ENCODE measurements around the gene CUTC.

The CUTC gene

GRCh38 chr10:99784016-99784726 is 52.1 kb downstream of the CUTC start:
- no peak for DNase-seq (ENCODE audit: low read depth)

- no peak for DNase-seq (ENCODE audit: low read depth)
These were observed 52.9 kb downstream of the CUTC start for GRCh38 chr10:99784727-99785441.

DNA sequence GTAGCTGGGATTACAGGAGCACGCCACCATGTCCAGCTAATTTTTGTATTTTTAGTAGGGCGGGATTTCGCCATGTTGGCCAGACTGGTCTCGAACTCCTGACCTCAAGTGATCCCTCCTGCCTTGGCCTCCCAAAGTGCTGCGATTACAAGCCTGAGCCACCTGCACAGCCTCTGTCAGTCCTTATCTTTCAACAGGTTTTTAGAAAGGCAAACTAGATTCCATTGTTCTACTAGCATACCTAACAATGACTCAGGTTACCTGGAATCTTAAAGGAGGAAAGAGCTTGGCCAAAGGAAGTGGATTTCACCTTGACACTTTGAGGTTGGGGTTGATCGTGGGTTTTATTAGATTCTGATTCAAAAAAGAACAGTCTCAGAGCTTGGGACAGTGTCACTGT is 53.6 kb downstream of the CUTC start:
- no peak for DNase-seq (ENCODE audit: low read depth)

DNA sequence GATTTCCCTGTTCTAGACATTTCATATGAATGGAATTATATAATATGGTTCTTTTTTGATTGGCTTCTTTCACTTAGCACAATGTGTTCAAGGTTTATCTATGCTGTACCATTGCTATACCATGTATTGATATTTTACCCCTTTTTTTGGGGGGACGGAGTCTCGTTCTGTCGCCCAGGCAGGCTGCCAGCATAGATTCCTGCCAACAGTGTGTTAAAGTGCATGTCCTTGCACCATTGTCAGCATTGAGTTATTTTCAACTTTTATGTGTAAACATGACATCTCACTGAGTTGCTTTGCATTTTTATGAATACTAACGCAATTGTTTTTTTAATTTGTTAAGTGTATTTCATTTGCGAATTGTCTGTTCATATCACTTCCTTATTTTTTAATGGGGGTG is 55.3 kb downstream of the CUTC start:
- no peak for DNase-seq (ENCODE audit: low read depth)

GRCh38 chr10:99787782-99788445 is 55.9 kb downstream of the CUTC start:
- no peak for DNase-seq (ENCODE audit: low read depth)

- no peak for DNase-seq (ENCODE audit: low read depth)
These were observed 56.7 kb downstream of the CUTC start for GRCh38 chr10:99788598-99789256.

- no peak for DNase-seq (ENCODE audit: low read depth)
These were observed 59.8 kb downstream of the CUTC start for GRCh38 chr10:99791831-99792230.

DNA sequence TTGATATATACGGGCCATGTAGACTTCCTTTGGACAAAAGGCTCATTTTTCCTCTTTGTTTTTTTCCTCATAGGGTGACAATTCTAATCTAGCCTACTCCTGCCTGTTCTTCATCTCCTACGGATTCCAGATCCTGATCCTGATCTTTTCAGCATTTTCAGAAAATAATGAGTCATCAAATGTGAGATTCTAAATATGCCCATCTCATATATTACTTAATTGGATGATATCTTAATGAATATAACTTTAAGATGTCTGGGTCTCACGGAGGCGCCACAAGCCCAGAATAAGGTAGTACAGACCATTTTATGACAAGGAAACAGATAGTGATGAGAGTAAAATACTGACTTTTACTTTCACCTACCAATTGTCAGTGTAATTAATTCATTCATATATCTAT is 61.8 kb downstream of the CUTC start:
- DNase-seq (ENCODE audit: low read depth), result no peak

- DNase-seq (ENCODE audit: low read depth), result no peak
These were observed 64.9 kb downstream of the CUTC start for GRCh38 chr10:99796928-99797327.

- no peak for DNase-seq (ENCODE audit: low read depth)
These were observed 66.0 kb downstream of the CUTC start for GRCh38 chr10:99798031-99798430.

- DNase-seq (ENCODE audit: low read depth), result no peak
These were observed 66.9 kb downstream of the CUTC start for GRCh38 chr10:99798920-99799319.

DNA sequence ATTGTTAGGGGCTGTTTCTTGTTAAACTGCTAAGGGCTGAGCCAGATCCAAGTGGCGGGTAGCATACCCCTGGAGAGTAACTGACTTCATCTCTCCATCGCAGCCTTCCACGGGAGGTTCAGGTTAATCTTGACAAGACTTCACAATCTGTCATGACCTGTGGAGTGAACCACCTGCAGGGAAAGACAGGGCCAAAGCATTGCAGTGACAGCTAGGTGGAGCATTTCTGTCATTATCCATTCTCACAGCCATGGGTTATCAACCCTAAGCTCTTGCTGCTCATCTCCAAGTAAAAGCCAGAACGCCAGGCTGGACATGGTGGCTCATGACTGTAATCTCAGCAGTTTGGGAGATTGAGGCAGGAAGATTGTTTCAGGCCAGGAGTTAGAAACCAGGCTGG is 67.6 kb downstream of the CUTC start:
- DNase-seq (ENCODE audit: low read depth), result no peak

GRCh38 chr10:99804471-99804870 is 72.4 kb downstream of the CUTC start:
- no peak for DNase-seq (ENCODE audit: low read depth)

GRCh38 chr10:99805190-99805589 is 73.2 kb downstream of the CUTC start:
- DNase-seq (ENCODE audit: low read depth), result no peak
